NOMO-1 (cell line): ENCODE results near the gene DFFB.

Source experiments
- DNase-seq, 2 experiments: peaks; one replicate each; lab custom pipeline; 2025; ENCODE audit not compliant: unreplicated experiment in 2 of 2; lab: John Stamatoyannopoulos, UW

Gene DFFB

DNA sequence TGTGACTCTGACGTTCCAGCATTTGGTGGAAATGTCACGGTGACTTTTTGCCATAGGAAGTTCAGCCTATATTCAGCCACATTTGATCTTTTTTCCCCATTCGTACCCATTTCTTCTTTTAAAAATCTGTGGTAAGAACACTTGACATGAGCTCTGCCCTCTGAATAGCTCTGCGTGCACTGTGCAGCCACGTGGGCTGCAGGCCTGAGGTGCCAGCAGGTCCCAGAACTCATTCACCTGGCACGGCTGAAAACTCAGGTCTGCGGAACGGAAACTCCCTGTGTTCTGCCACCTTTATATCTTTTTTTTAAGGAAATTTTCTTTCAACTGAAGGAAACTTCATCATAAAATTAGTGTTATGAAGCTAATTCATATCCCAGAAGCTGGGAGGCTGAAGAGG lies 28.9 kb upstream of the DFFB start:
- DNase-seq: no peak

DNA sequence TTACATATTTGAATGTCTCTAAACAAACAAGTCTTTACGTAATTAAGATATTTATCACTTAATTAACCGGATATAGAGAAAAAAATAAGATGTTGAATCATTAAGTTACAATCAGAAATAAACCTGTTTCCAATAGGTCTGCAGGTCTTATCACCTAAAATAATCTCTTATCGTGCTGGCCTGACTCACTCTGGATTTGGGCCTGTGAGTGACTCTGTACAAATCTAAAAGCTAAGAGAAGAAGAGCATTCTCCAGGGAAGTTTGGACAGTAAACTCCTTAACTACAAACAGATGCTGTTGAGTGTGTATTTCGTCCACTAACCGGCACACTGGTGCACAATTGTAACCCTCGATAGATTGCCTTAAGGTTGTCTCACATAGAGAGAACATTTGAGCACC lies 25.6 kb upstream of the DFFB start:
- no peak for DNase-seq

DNA sequence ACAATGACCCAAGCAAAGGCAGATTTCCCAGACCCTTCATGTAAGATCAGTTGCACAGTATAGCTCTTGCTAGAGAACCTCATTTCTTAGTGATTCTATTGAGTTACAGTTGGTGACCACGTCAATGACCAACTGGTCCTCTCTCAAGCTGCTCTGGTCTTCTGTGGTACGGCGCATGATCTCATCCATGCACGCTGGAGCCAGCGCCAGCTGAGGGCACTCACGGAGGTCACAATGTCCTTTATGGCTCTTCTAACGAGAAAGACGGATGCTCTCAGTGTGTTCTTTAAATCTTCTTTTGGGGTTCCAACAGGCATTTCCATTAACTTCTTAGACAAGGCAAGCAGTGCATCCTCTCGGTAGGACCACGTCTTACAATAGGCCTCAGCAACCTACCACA lies 22.6 kb upstream of the DFFB start:
- DNase-seq: no peak

DNA sequence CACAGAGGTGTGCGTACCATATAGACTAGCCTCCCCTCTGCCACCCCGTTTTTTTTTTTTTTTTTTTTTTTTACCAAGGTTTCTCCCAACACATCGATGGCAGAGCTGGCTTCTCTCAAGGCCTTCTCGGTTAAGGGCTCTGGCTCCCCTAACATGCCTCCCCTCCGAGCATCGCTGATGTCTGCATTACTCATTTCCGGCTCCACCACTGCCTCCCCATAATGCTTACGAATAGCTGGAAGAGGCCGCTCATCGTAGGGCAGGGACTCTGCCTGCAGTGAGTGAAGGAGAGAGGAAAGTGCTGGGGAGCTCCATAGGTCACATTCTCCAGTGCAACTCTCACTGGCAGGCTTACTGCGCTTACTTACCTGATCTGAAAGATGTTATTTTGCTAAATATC lies 20.9 kb upstream of the DFFB start:
- DNase-seq: no peak

DNA sequence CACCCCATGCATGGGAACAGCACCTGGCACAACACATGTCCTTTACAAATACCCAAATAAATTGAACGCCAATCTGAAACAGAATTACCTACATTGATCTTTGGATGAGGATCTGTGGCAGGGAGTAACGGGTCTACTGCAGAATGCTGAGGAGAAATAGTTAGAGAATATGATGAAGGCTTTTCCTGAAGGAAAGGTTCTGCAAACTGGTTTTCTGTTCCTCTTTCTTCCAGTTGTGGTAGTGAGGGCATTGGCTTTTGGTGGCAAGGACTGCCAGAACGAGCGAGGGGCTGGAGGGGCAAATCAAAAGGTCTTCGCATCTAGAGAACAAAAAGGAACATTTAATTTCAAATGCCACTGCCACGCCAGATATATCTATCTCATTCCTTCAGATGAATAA lies 20.1 kb upstream of the DFFB start:
- DNase-seq: no peak

DNA sequence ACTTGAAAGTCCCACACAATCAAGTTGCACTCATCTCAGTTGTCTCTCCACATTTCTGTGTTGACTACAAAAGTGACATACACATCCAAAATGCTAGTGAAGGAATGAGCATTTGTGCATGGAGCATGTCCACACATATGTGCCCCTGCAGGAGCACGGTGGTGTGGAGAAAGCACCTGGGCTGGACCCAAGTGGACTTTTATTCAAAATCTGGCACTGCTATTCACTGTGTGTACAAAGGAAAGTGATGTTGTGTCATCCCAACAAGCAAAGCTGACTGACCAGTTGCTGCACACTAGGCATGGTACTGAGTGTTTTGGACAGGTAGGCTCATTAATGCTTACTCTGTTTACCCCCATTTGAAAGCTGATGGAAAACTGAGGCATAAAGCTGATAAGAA lies 19.6 kb upstream of the DFFB start:
- no peak for DNase-seq

DNA sequence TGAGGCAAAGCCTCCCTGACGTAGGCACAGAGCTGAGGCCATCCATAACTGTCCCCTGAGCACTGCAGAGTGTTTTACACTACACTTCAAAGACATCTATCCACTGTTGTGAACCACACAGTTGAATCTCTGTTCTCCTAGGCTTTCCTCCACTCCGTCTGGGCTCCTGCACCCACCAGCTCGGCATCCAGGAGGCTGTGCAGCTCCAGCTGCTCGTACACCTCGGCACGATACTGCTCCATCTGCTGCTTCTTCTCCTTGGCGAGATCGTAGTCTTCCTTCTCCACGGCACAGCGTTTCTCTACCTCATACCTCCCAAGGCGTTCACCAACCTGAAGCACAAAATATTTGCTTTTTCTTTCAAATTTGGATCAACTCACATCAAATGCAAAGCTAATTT lies 18.5 kb upstream of the DFFB start:
- DNase-seq: no peak

DNA sequence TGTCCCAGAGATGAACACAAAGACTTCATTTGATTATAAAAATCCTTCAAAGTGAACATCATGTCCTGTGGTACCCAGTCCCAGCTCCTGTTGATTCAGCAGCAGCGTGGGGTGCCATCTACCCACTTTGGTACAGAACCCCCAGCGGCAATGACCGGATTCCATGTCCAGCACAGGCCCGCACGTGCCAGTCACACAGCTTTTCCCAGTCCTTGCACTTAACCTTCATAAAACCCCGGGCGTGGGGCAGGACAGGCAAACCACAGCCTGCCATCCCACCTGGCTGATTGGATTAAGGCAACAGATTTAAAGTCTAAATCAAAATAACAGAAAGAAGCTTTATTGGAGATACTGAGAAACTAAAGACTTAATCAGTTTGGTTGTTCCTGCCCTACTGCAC lies 15.8 kb upstream of the DFFB start:
- no peak for DNase-seq

DNA sequence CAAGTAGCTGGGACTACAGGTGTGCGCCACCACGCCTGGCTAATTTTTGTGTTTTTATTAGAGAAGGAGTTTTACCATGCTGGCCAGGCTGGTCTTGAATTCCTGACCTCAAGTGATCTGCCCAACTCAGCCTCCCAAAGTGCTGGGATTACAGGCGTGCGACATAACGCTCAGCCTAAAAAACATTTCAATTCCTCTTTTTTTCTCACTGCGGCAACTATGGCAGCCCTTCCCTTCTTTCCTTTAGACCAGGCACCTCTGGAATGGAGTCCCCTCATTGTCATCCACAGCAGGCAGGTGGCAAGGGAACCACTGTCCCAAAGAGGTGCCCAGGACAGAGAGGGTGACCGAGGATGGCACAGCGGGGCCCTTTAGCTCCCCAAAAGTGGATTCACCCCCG lies 14.4 kb upstream of the DFFB start:
- DNase-seq: peak in 1 of 2 experiments; percentile 26

DNA sequence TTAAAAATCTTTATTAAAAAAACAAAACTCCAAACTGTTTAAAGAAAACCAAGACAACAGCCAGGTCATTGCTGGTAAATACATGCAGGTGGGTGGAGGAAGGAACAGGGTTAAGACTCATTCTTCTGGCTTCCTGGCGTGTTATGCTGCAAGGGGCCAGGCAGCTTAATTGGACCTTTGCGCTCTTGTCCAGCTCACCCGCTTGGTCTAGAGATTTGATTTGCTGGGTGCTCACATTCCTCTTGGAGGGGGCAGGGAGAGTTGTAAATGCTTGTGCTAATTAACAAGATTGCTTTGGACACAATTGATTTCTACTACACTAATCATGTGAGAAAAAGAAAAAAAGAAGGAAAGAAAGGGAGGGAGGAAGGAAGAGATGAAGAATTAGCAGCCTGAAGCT lies 10.7 kb upstream of the DFFB start:
- no peak for DNase-seq

DNA sequence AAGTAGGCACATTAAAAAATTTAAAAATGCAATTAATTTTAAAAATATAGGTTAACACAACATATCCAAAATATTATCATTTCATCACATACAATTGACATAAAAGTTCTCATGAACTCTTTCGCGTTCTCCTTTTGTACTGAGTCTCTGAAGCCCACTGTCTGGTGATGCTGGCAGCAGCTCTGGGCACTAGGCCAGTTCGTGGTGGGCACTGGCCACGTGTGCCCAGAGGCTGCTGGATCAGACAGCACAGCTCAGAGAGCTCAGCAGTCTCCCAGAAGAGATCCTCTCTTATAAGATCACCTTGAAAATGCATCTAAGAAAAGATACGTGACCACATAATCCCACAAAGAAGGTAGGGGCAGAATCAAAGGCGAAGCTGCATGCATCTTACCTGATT lies 10.2 kb upstream of the DFFB start:
- no peak for DNase-seq

DNA sequence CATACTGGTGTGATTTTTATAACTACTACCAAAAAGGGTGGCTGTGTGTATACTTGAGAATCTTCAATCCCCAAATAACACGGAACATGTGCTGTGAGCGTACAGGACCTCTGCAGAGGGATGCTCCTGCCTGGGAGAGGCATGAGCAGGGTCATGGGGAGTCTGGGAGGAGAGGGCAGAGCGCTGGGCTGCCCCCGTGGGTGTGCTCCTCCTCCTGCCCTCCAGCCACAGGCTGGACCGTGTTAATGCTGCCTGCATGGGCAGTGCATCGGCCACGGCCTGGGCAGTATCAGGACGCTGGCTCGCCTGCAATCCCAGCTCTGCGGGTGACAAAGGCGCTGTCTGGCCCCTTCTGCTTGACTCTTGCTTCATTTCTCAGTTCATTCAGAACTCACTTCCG lies 6.4 kb upstream of the DFFB start:
- DNase-seq: no peak

DNA sequence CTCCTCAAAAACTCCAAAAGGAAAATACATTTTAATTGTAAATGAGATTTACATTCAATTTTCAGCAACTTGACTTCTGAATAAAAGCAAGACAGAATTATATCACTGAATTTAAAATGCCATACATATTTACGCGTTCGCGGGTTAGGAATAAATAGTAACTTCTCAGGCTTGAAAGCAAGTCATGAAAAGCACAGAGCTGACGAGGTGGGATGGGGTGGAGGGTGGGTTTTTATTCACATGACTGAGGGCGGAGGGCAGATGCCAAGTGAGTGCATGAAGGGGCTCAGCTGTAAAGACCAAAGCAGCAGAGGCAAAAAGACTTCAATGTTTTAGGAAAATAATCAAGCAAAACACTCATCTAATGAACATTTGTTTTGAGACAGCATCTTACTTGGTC lies 6.0 kb upstream of the DFFB start:
- no peak for DNase-seq

DNA sequence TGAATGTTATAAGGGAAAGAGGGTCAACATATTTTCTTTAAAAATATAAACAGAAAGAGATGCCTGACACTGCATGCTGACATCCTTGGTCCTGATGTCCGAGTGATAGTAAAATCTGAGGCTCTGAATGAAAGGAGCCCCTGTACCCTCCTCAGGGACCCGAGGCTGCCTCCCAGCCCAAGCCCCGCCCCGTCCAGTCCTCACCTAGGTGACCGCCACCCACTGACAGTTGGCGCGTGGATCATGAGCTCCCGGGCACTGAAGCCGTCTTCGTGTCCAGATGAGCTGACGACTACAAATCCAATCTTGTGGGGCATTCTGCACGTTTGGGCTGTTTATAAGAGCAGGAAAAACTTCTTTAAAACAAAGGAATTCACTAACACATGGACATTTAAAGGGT lies 5.2 kb upstream of the DFFB start:
- no peak for DNase-seq

DNA sequence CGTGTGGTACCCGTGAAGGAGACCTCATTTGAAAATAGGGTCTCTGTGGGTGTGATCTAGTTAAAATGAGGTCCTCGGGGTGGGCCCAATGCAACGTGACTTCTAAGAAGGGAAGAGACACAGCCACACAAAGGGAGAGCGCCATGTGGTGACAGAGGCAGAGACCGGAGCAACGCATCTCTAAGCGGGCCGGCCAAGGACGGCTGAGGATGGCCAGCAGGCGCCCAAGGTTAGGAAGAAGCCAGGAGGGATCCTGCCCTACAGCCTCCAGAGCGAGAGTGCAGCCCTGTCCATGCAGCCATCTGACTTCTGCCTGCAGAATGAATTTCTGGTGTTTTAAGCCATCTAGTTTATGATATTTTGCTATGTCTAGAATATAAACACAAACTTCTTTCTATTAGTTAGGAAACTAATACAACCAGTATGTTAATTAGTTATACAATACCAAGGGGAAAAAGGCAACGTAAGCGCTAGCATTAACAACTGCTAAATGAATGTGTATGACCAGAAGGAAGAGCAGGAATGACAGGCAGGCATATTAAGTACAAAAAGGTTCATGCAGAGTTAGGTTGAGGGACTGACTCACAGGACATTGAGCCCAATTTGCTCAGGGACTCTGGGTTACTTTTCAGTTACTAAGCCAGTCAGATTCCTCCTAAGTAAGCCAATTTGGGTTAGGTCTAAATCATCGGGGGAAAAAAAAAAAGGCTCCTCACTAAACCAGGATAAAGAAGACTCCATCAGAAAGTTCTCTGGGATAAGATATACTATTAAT lies 4.4 kb upstream of the DFFB start:
- no peak for DNase-seq

DNA sequence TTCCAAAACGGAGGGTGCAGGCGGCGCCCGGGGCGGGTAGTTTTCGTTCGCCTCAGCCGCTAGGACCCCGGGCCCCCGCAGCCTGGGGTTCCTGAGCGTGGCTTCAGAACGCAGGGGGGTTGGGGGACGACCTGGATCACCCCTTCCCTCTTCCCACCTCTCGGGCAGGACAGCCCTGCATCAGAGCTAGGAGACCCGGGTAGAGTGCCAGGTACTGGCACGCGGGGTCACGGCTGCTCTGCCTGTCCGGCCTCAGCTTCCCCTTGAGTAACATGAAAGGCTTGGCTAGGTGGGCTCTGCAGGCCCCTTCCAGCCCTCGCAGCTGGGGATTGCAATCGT lies 484 bp downstream of the DFFB start:
- DNase-seq: no peak

DNA sequence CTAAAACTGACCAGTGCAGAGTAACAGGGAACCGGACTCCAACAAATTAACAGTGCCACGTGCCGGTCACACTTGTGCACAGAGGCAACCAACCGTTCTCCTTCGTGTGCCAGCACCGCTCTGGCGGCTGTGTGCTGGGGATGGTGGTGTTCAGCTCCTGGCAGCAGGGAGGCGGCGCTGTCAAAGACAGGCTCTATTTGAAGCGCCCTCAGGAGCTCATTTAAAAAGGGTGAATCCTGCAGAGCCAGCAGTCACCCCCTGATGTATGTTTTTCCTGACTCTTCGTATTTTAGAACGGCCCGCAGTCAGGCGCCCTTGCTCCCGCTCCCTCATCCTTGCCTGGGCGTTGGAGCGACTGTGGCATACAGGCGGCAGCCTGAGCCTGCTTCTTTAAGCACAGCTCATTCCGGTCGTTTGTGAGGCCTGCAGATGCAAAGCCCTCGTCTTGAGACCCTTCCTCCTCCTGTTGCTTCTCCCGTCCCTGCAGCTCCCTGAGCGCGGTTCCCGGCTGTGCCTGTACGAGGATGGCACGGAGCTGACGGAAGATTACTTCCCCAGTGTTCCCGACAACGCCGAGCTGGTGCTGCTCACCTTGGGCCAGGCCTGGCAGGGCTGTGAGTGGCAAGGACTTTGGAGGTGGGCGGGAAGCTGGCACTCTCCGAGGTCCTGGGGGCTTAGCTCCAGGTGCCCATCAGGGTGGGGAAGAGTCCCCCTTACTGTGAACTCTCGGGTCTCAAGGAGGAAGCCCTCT lies 1.1 kb downstream of the DFFB start:
- DNase-seq: no peak

DNA sequence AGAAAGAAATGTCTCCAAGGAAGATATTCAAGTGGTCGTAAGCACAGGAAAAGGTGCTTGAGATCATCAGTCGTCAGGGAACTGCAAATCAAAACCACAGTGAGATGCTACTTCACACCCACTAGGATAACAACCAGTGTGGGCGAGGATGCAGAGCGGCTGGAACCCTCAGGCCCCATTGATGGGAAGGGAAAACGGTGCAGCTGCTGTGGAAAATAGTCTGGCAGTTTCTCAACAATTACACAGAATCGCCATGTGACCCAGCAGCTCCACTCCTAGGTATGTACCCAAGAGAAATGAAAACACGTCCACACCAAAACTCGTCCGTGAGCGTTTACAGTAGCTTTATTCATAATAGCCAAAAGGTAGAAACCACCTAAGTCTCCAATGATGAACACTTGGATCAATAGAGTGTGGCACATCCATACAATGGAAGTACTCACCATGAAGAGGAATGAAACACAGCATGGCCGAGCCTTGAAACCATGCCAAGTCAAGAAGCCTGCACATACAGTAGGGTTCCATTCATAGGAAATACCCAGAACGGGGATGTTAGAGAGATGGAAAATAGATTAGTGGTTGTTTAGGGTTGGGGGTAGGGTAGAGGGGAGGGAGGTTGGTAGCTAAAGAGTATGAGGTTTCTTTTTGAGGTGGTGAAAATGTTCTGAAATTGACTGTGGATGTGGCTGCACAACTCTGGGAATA lies 6.1 kb downstream of the DFFB start:
- DNase-seq: no peak

DNA sequence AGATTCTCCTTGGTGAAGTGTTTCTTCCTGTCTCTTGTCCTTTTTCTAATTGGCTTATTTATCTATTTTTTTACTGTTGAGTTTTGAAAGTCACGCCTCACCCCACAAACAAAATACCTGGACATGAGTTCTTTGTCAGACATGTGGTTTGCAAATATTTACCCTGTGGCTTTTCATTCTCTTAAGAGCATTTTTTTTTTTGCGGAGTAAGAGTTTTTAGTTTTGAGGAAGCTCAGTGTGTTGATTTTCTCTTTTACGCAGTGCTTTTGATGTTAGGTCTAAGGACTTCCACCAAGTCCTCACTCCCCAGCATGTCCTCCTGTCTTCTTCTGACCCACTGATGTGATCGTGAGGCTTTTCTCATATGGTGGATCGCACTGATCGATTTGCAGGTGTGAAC lies 7.6 kb downstream of the DFFB start:
- DNase-seq: no peak

DNA sequence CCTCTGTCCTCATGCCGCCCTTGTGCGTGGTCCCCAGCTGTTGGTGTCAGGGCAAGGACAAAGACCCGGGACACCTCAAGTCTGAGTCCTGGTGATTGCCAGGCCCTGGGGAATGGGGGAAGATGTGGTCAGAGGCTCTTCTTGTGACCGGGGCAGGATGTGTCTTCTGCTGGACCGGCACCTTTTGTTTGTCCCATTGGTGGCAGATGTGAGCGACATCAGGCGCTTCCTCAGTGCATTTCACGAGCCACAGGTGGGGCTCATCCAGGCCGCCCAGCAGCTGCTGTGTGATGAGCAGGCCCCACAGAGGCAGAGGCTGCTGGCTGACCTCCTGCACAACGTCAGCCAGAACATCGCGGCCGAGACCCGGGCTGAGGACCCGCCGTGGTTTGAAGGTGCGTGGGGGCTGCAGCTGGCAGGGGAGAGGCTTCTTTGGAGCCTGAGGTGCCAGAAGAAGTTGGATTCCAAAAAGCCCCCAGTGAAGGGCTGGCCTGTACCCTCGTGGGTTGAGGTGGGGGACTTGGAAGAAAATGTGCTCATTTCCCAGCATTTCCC lies 8.4 kb downstream of the DFFB start:
- no peak for DNase-seq

DNA sequence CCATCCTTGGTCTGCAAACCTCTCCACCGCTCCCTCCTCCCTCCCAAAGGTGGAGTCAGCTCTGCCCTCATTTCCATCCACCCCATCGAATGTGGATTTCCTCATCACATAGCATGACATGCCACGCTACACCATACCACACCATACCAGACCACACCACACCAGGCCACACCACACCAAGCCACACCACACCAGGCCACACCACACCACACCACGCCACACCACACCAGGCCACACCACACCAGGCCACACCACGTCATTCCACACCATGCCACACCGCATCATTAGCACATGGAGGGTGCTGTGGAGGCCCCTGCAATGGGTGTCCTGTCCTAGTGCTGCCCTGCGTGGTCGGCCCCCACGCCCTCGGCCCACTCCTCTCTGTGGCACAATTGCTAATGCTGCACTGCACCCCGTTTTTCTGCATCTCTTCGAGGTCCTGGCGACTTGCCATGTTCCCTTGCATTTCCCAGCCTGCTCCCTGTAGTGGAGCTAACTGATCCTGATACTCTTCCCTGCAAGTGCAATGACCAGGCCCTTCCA lies 11.3 kb downstream of the DFFB start:
- no peak for DNase-seq
